Measurements from ENCODE around the gene HUWE1.
"Not testable (repeated sequence)": the region's sequence is repeated elsewhere in the genome, so short reads cannot be mapped to it uniquely, and the experiment has no call there.

HUWE1 gene

GRCh38 chrX:53558646-53559045 lies 127.9 kb downstream of the HUWE1 start:
- in situ Hi-C loops (cut with HindIII; ENCODE audit: low pct_ligation_motif_present, low pct_unique_long_range_greater_than_20kb, low sequenced_read_pairs), result no loop called here
- no peak for DNase-seq

GRCh38 chrX:53556868-53557267 lies 129.7 kb downstream of the HUWE1 start:
- DNase-seq, result no peak
- in situ Hi-C loops (cut with HindIII; ENCODE audit: low pct_ligation_motif_present, low pct_unique_long_range_greater_than_20kb, low sequenced_read_pairs), result no loop called here

- in situ Hi-C loops (cut with HindIII; ENCODE audit: low pct_ligation_motif_present, low pct_unique_long_range_greater_than_20kb, low sequenced_read_pairs), result no loop called here
- DNase-seq, result no peak
These were observed 135.6 kb downstream of the HUWE1 start for GRCh38 chrX:53550756-53551463.

- no peak for DNase-seq
- in situ Hi-C loops (cut with HindIII; ENCODE audit: low pct_ligation_motif_present, low pct_unique_long_range_greater_than_20kb, low sequenced_read_pairs), result no loop called here
These were observed 138.9 kb downstream of the HUWE1 start for GRCh38 chrX:53547668-53548067.

- DNase-seq, result no peak
- in situ Hi-C loops (cut with HindIII; ENCODE audit: low pct_ligation_motif_present, low pct_unique_long_range_greater_than_20kb, low sequenced_read_pairs), result no loop called here
These were observed 141.6 kb downstream of the HUWE1 start for GRCh38 chrX:53544936-53545335.

- in situ Hi-C loops (cut with HindIII; ENCODE audit: low pct_ligation_motif_present, low pct_unique_long_range_greater_than_20kb, low sequenced_read_pairs), result no loop called here
- DNase-seq, result no peak
These were observed 147.7 kb downstream of the HUWE1 start for GRCh38 chrX:53538781-53539180.

- in situ Hi-C loops (cut with HindIII; ENCODE audit: low pct_ligation_motif_present, low pct_unique_long_range_greater_than_20kb, low sequenced_read_pairs); DNase-seq: not testable (repeated sequence)
These were observed 155.1 kb downstream of the HUWE1 start for GRCh38 chrX:53531255-53531966.

- in situ Hi-C loops (cut with HindIII; ENCODE audit: low pct_ligation_motif_present, low pct_unique_long_range_greater_than_20kb, low sequenced_read_pairs), result no loop called here
- no peak for DNase-seq
These were observed 159.5 kb downstream of the HUWE1 start for GRCh38 chrX:53526999-53527398.

GRCh38 chrX:53511322-53511721 lies 175.2 kb downstream of the HUWE1 start:
- DNase-seq, result no peak
- in situ Hi-C loops (cut with HindIII; ENCODE audit: low pct_ligation_motif_present, low pct_unique_long_range_greater_than_20kb, low sequenced_read_pairs), result no loop called here

GRCh38 chrX:53504035-53504434 lies 182.5 kb downstream of the HUWE1 start:
- DNase-seq; in situ Hi-C loops (cut with HindIII; ENCODE audit: low pct_ligation_motif_present, low pct_unique_long_range_greater_than_20kb, low sequenced_read_pairs): not testable (repeated sequence)

GRCh38 chrX:53494436-53494835 lies 192.1 kb downstream of the HUWE1 start:
- in situ Hi-C loops (cut with HindIII; ENCODE audit: low pct_ligation_motif_present, low pct_unique_long_range_greater_than_20kb, low sequenced_read_pairs), result no loop called here
- DNase-seq, result no peak

- in situ Hi-C loops (cut with HindIII; ENCODE audit: low pct_ligation_motif_present, low pct_unique_long_range_greater_than_20kb, low sequenced_read_pairs), result no loop called here
- DNase-seq, result no peak
These were observed 200.2 kb downstream of the HUWE1 start for GRCh38 chrX:53486285-53486684.

- no peak for DNase-seq
- in situ Hi-C loops (cut with HindIII; ENCODE audit: low pct_ligation_motif_present, low pct_unique_long_range_greater_than_20kb, low sequenced_read_pairs), result no loop called here
These were observed 202.6 kb downstream of the HUWE1 start for GRCh38 chrX:53483838-53484405.

- in situ Hi-C loops (cut with HindIII; ENCODE audit: low pct_ligation_motif_present, low pct_unique_long_range_greater_than_20kb, low sequenced_read_pairs), result no loop called here
- no peak for DNase-seq
These were observed 203.1 kb downstream of the HUWE1 start for GRCh38 chrX:53483416-53483815.

Data from ACHN (cell line).